OCI-LY1 (cell line): ENCODE results near the gene MYO5B.

ENCODE experiments used
- EZH2 ChIP-seq: fragments of 200-600 bp; sonication (generic), shearing (Covaris generic); IDR thresholded peaks from 2 replicates; pipeline ENCODE4 v1.8.0; 2017; ENCODE audit warnings: borderline replicate concordance, mixed run types, mild to moderate bottlenecking, antibody characterized with exemption, low read length, moderate library complexity, mixed read lengths
- TF ChIP-seq, protein P1 (sequence below): fragments of 200-600 bp; sonication (generic), shearing (Covaris generic); IDR thresholded peaks from 2 replicates; pipeline ENCODE4 v1.5.1; 2017; ENCODE audit warnings: mild to moderate bottlenecking, antibody characterized with exemption, low read length, moderate library complexity, mixed read lengths

DNA sequence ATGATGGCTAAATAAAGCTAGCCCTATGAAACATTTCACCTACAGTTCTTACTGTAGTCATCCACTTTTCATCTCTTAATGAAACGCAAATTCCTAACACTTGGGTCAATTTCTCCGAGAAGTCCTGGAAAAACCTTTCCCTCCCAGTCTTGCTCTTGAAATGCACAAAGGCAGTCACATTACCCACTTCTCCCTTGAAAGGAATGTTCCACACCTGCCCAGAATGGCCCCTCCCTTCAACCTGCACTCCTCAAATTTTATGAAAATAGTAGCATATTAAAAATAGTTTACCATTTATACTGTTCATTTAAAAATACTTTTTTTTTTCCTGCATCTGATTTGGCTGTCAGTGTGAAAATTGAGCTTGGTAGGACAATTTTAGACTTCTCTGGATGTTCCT, 316.9 kb downstream of the MYO5B start:
- TF ChIP-seq, protein P1, sequence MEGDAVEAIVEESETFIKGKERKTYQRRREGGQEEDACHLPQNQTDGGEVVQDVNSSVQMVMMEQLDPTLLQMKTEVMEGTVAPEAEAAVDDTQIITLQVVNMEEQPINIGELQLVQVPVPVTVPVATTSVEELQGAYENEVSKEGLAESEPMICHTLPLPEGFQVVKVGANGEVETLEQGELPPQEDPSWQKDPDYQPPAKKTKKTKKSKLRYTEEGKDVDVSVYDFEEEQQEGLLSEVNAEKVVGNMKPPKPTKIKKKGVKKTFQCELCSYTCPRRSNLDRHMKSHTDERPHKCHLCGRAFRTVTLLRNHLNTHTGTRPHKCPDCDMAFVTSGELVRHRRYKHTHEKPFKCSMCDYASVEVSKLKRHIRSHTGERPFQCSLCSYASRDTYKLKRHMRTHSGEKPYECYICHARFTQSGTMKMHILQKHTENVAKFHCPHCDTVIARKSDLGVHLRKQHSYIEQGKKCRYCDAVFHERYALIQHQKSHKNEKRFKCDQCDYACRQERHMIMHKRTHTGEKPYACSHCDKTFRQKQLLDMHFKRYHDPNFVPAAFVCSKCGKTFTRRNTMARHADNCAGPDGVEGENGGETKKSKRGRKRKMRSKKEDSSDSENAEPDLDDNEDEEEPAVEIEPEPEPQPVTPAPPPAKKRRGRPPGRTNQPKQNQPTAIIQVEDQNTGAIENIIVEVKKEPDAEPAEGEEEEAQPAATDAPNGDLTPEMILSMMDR = no peak
- no peak for TF ChIP-seq EZH2
